CD4-positive, CD25-positive, alpha-beta regulatory T cell (primary cell): ENCODE results near the gene ANKS1B. TPM values are rescaled to one million over a fixed set of nuclear protein-coding genes. Genes with fewer than 3 reads are reported as not detected.

Experiments
- ATAC-seq, 2 donors: fragments of 150-1000 bp; cut with Tn5 transposase; one replicate each; pipeline ENCODE4 v1.10.0; 2021; ENCODE audit warnings: low read depth in 2 of 2, moderate number of reproducible peaks in 2 of 2, moderate library complexity in 1 of 2
- DNase-seq, 3 donors: peaks; one replicate each; pipeline versions ENCODE4 v3.0.0 to v3.0.0-alpha.2; 2012 to 2022; ENCODE audit warnings: mixed read lengths in 1 of 3
- H3K27ac ChIP-seq: one replicate; pipeline ENCODE4 v1.7.0; 2013; ENCODE audit warnings: mild to moderate bottlenecking, low read length; ENCODE audit not compliant: insufficient read depth, poor library complexity, severe bottlenecking
- H3K27me3 ChIP-seq: one replicate; pipeline ENCODE4 v1.7.0; 2013; ENCODE audit warnings: low read length; ENCODE audit not compliant: control insufficient read depth, insufficient read depth
- H3K36me3 ChIP-seq: one replicate; pipeline ENCODE4 v1.7.0; 2013; ENCODE audit warnings: mild to moderate bottlenecking, low read length, moderate library complexity; ENCODE audit not compliant: control insufficient read depth, insufficient read depth
- H3K4me1 ChIP-seq: 2 replicates; pipeline ENCODE4 v1.7.0; 2013; ENCODE audit warnings: mild to moderate bottlenecking, low read length; ENCODE audit not compliant: insufficient read depth, control insufficient read depth, poor library complexity, severe bottlenecking
- H3K4me3 ChIP-seq: one replicate; pipeline ENCODE4 v1.7.0; 2013; ENCODE audit warnings: low read depth, mild to moderate bottlenecking, low read length, moderate library complexity
- H3K9me3 ChIP-seq, 2 experiments: 1 replicate in 1 of 2; 2 replicates in 1 of 2; pipeline ENCODE4 v1.7.0; 2013; ENCODE audit warnings: low read length in 2 of 2, mild to moderate bottlenecking in 1 of 2, moderate library complexity in 1 of 2; ENCODE audit not compliant: control insufficient read depth in 2 of 2
- H3K27ac Mint-ChIP-seq, 3 donors: one replicate each; pipeline ENCODE4 v1.8.0; 2020 to 2022; ENCODE audit warnings: mild to moderate bottlenecking in 3 of 3, mixed read lengths in 3 of 3, moderate library complexity in 2 of 3
- H3K27me3 Mint-ChIP-seq: one replicate; pipeline ENCODE4 v1.8.0; 2022; ENCODE audit warnings: mild to moderate bottlenecking, mixed read lengths
- H3K36me3 Mint-ChIP-seq: one replicate; pipeline ENCODE4 v1.8.0; 2020; ENCODE audit warnings: mixed read lengths
- H3K4me1 Mint-ChIP-seq, 4 donors: one replicate each; pipeline ENCODE4 v1.8.0; 2020 to 2022; ENCODE audit warnings: mixed read lengths in 4 of 4, mild to moderate bottlenecking in 1 of 4
- H3K4me3 Mint-ChIP-seq, 4 donors: one replicate each; pipeline ENCODE4 v1.8.0; 2020 to 2022; ENCODE audit warnings: mild to moderate bottlenecking in 4 of 4, mixed read lengths in 4 of 4, moderate library complexity in 3 of 4
- H3K9me3 Mint-ChIP-seq, 7 donors: one replicate each; pipeline ENCODE4 v1.8.0; 2020 to 2022; ENCODE audit warnings: mixed read lengths in 7 of 7, mild to moderate bottlenecking in 3 of 7, moderate library complexity in 2 of 7
- polyA plus RNA-seq, 4 donors: library from polyadenylated mRNA; unstranded; fragments of 300-500 nt; fragmentation: Illumina TruSeq; gene quantifications; one replicate each; pipeline ENCODE4 v1.2.3, GENCODE V29; 2021
- total RNA-seq: library from RNA; stranded (reverse); gene quantifications from one replicate; pipeline ENCODE4 v1.2.3, GENCODE V29; 2022

Gene ANKS1B
- total and polyA plus RNA-seq, 5 donors from 2014 or later: 4.0 to 15.9 (median 9.5) TPM

DNA sequence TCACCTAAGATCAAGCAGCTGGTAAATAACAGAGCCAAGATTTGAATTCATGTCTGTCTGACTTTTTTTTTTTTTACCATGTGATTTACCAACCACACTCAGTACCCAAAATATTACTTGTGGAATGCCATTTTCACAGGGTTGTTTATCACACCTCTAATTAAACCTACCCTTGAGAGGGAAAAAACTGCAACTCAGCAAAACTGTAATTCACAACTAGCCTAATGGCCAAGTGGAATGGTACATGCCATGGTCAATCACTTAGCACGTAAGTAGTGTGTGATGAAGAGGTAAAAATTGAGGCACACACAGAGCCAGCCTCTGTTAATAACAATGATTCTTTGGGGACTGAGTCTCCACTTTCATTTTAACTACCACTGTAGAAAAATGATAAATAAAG lies 750.0 kb downstream of the ANKS1B start:
- no peaks in the 10 kb centered on the region for H3K36me3 ChIP-seq
- H3K27me3 ChIP-seq: no peaks in the 10 kb centered on the region
- no peaks in the 10 kb centered on the region for H3K9me3 ChIP-seq
- ATAC-seq (no peak), DNase-seq (no peak)
- Mint-ChIP-seq H3K27me3 (no peaks in the 10 kb centered on the region), H3K27ac (no peak overlapping the region), H3K4me3 (no peak overlapping the region), H3K9me3 (peaks cover 0 to 7% (median 4%) of the 10 kb centered on the region in 7 donors), H3K36me3 (no peaks in the 10 kb centered on the region), H3K4me1 (peaks cover 0 to 3% (median 0%) of the 10 kb centered on the region in 4 donors)
- no peak overlapping the region for H3K4me3 ChIP-seq
- no peaks in the 10 kb centered on the region for H3K4me1 ChIP-seq
- H3K27ac ChIP-seq: no peak overlapping the region

DNA sequence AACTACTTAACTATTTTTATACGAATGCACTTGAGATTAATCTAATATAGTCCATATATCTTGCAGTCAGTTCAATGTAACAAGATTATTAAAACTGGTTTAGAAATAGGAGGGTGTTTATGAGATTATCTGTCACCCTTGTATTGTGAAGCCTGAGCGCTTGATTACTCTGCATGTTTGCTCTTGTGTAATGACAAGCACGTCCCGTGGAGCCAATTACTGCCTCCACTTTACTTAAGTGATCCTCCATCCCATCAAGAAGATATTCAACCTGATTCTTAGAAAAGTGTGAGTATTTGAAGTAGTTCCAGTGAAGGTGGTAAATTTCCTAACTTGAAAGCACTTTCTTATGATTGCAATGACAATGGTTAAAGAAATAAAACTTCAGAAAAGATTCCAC lies 752.4 kb downstream of the ANKS1B start:
- no peak overlapping the region for H3K4me3 ChIP-seq
- no peaks in the 10 kb centered on the region for H3K27me3 ChIP-seq
- H3K27me3 Mint-ChIP-seq: no peaks in the 10 kb centered on the region
- no peaks in the 10 kb centered on the region for H3K36me3 ChIP-seq
- no peak overlapping the region for H3K4me3 Mint-ChIP-seq
- no peaks in the 10 kb centered on the region for H3K36me3 Mint-ChIP-seq
- no peaks in the 10 kb centered on the region for H3K9me3 ChIP-seq
- H3K27ac Mint-ChIP-seq: no peak overlapping the region
- H3K27ac ChIP-seq: no peak overlapping the region
- peaks cover 0 to 5% (median 1%) of the 10 kb centered on the region in 7 donors for H3K9me3 Mint-ChIP-seq
- H3K4me1 ChIP-seq: no peaks in the 10 kb centered on the region
- H3K4me1 Mint-ChIP-seq: no peaks in the 10 kb centered on the region
- ATAC-seq (no peak), DNase-seq (no peak)

DNA sequence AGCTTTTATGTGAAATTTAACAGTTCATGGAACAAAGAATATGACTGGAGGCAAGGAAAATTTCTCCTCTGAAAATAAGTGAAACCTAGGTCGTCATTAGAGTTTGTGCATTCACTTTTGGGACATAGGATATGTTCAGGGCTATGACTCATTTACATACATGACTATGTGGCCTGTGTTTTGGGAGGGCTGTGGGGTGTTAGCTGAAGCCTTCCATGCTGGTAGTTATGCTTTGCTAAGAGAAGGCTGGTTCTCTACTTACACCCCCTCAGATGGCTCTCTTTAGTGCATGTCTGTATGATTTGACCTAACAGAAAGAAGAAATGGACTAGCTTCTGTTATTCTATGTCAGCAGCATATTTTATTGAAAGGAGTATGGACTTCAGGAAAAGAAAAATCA lies 753.7 kb downstream of the ANKS1B start:
- Histone ChIP-seq H3K9me3 (no peaks in the 10 kb centered on the region), H3K4me1 (no peaks in the 10 kb centered on the region), H3K36me3 (no peaks in the 10 kb centered on the region), H3K4me3 (no peak overlapping the region), H3K27ac (no peak overlapping the region), H3K27me3 (no peaks in the 10 kb centered on the region)
- Mint-ChIP-seq H3K9me3 (peaks cover 0 to 4% (median 0%) of the 10 kb centered on the region in 7 donors), H3K36me3 (no peaks in the 10 kb centered on the region), H3K27me3 (no peaks in the 10 kb centered on the region), H3K4me3 (no peak overlapping the region), H3K4me1 (no peaks in the 10 kb centered on the region), H3K27ac (no peak overlapping the region)
- ATAC-seq: no peak
- DNase-seq: no peak

GRCh38 chr12:99224237-99224636 lies 760.5 kb downstream of the ANKS1B start:
- peaks cover 0 to 3% (median 0%) of the 10 kb centered on the region in 7 donors for H3K9me3 Mint-ChIP-seq
- Histone ChIP-seq H3K9me3 (no peaks in the 10 kb centered on the region), H3K27ac (no peak overlapping the region), H3K4me3 (no peak overlapping the region), H3K27me3 (no peaks in the 10 kb centered on the region), H3K36me3 (no peaks in the 10 kb centered on the region), H3K4me1 (no peaks in the 10 kb centered on the region)
- H3K27ac Mint-ChIP-seq: no peak overlapping the region
- DNase-seq (no peak), ATAC-seq (no peak)
- no peaks in the 10 kb centered on the region for H3K27me3 Mint-ChIP-seq
- no peaks in the 10 kb centered on the region for H3K4me1 Mint-ChIP-seq
- H3K4me3 Mint-ChIP-seq: no peak overlapping the region
- no peaks in the 10 kb centered on the region for H3K36me3 Mint-ChIP-seq

DNA sequence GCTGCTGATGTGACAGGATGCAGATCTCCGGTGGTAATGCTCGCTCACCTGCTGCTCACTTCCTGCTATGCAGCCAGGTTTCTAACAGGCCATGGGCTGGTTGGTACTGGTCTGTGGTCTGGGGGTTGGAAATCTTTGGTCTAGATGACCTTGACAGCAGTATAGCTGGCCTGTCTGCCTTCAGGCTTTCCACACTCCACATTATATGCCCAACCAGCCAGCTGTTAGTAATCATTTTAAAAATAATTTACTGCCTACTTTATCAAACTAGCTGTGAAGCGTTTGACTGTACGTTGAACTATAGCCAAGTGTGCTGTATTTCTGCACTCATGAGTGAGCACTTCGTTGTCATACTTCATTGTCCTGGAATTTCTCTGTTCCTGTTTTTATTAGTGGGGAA lies 761.2 kb downstream of the ANKS1B start:
- H3K36me3 ChIP-seq: no peaks in the 10 kb centered on the region
- H3K9me3 ChIP-seq: no peaks in the 10 kb centered on the region
- H3K4me3 Mint-ChIP-seq: no peak overlapping the region
- no peaks in the 10 kb centered on the region for H3K27me3 Mint-ChIP-seq
- H3K9me3 Mint-ChIP-seq: peaks cover 0 to 3% (median 0%) of the 10 kb centered on the region in 7 donors
- ATAC-seq (no peak), DNase-seq (no peak)
- H3K27me3 ChIP-seq: no peaks in the 10 kb centered on the region
- no peak overlapping the region for H3K4me3 ChIP-seq
- no peak overlapping the region for H3K27ac ChIP-seq
- H3K4me1 Mint-ChIP-seq: no peaks in the 10 kb centered on the region
- no peaks in the 10 kb centered on the region for H3K4me1 ChIP-seq
- H3K27ac Mint-ChIP-seq: no peak overlapping the region
- no peaks in the 10 kb centered on the region for H3K36me3 Mint-ChIP-seq

DNA sequence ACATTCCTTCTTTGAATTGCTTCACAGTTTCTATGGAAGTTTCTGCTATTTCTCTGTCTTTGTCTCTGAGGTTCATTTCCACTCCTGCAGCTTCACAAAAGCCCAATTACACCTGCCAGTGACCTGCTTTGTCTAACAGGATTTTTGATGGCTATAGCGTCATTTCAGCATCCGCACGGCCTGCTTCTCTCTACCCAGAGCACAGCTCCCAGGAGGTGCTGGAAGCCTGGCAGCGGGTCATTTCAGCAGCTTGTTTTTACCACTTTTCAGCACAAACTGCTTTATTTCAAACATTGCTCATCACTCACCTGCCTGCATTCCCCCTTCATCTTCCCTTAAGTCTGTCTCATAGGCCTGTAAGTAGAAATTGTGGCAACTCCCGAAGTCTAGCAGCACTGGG lies 771.7 kb downstream of the ANKS1B start:
- H3K27me3 Mint-ChIP-seq: no peaks in the 10 kb centered on the region
- DNase-seq (no peak), ATAC-seq (no peak)
- no peaks in the 10 kb centered on the region for H3K36me3 Mint-ChIP-seq
- no peaks in the 10 kb centered on the region for H3K36me3 ChIP-seq
- no peaks in the 10 kb centered on the region for H3K27me3 ChIP-seq
- no peak overlapping the region for H3K27ac ChIP-seq
- H3K4me3 Mint-ChIP-seq: no peak overlapping the region
- no peaks in the 10 kb centered on the region for H3K9me3 ChIP-seq
- H3K9me3 Mint-ChIP-seq: peaks cover 1 to 12% (median 4%) of the 10 kb centered on the region in 7 donors
- H3K4me3 ChIP-seq: no peak overlapping the region
- no peaks in the 10 kb centered on the region for H3K4me1 Mint-ChIP-seq
- H3K27ac Mint-ChIP-seq: no peak overlapping the region
- no peaks in the 10 kb centered on the region for H3K4me1 ChIP-seq

GRCh38 chr12:99212275-99212674 lies 772.5 kb downstream of the ANKS1B start:
- H3K27ac Mint-ChIP-seq: no peak overlapping the region
- no peak for ATAC-seq
- no peak overlapping the region for H3K4me3 ChIP-seq

GRCh38 chr12:99205111-99205510 lies 779.6 kb downstream of the ANKS1B start:
- no peaks in the 10 kb centered on the region for H3K36me3 Mint-ChIP-seq
- no peak for ATAC-seq

More at GRCh38 chr12:99212275-99212674, 772.5 kb downstream of the ANKS1B start:
- H3K36me3 Mint-ChIP-seq: no peaks in the 10 kb centered on the region
- Histone ChIP-seq H3K27me3 (no peaks in the 10 kb centered on the region), H3K36me3 (no peaks in the 10 kb centered on the region), H3K27ac (no peak overlapping the region), H3K9me3 (no peaks in the 10 kb centered on the region), H3K4me1 (no peaks in the 10 kb centered on the region)
- H3K9me3 Mint-ChIP-seq: peaks cover 1 to 10% (median 3%) of the 10 kb centered on the region in 7 donors
- H3K4me1 Mint-ChIP-seq: no peaks in the 10 kb centered on the region
- H3K27me3 Mint-ChIP-seq: no peaks in the 10 kb centered on the region
- H3K4me3 Mint-ChIP-seq: no peak overlapping the region
- DNase-seq: no peak

More at GRCh38 chr12:99205111-99205510, 779.6 kb downstream of the ANKS1B start:
- no peaks in the 10 kb centered on the region for H3K4me1 Mint-ChIP-seq
- DNase-seq: no peak
- Histone ChIP-seq H3K36me3 (no peaks in the 10 kb centered on the region), H3K4me3 (no peak overlapping the region), H3K9me3 (no peaks in the 10 kb centered on the region), H3K27ac (no peak overlapping the region), H3K4me1 (no peaks in the 10 kb centered on the region), H3K27me3 (no peaks in the 10 kb centered on the region)
- H3K27me3 Mint-ChIP-seq: no peaks in the 10 kb centered on the region
- H3K9me3 Mint-ChIP-seq: peaks cover 0 to 6% (median 2%) of the 10 kb centered on the region in 7 donors
- H3K27ac Mint-ChIP-seq: no peak overlapping the region
- no peak overlapping the region for H3K4me3 Mint-ChIP-seq
